Ovary (tissue), 9 donors: ENCODE measurements around the gene DISC1. TPM values are rescaled to one million over a fixed set of nuclear protein-coding genes. Genes with fewer than 3 reads are reported as not detected.

Experiments used
- DNase-seq, 5 donors: peaks; one replicate each; pipeline ENCODE4 v3.0.0-alpha.2; 2019 to 2020
- H3K27ac ChIP-seq, 2 donors: fragments of 200-600 bp; one replicate each; pipeline versions ENCODE4 v1.5.1 to v1.8.0; 2019 to 2022
- H3K27me3 ChIP-seq: fragments of 200-600 bp; one replicate; pipeline ENCODE4 v1.8.0; 2022
- H3K36me3 ChIP-seq: fragments of 200-600 bp; sonication (generic); one replicate; pipeline ENCODE4 v1.5.1; 2019
- H3K4me1 ChIP-seq: one replicate; pipeline ENCODE4 v1.8.1; 2013; ENCODE audit warnings: mild to moderate bottlenecking, moderate library complexity; ENCODE audit not compliant: insufficient read depth
- H3K4me3 ChIP-seq: fragments of 200-600 bp; sonication (generic); one replicate; pipeline ENCODE4 v1.5.1; 2017
- H3K9me3 ChIP-seq, 2 donors: fragments of 200-600 bp in 1 of 2; sonication (generic) in 1 of 2; one replicate each; pipeline versions ENCODE4 v1.5.1 to v1.8.1; 2013 to 2019; ENCODE audit warnings: mild to moderate bottlenecking in 1 of 2, moderate library complexity in 1 of 2
- CTCF ChIP-seq, 3 donors: fragments of 450-650 bp in 2 of 3; fragments of 200-600 bp in 1 of 3; IDR thresholded peaks; one replicate each; pipeline versions ENCODE4 v1.5.1 to v1.8.0; 2016 to 2022; ENCODE audit warnings: antibody characterized with exemption in 3 of 3, mild to moderate bottlenecking in 1 of 3
- EP300 ChIP-seq: sonication (generic); formaldehyde crosslinking; IDR thresholded peaks from one replicate; pipeline ENCODE4 v1.6.1; 2017; ENCODE audit warnings: antibody characterized with exemption
- POLR2A ChIP-seq: fragments of 450-650 bp; IDR thresholded peaks from one replicate; pipeline ENCODE4 v1.6.1; 2017; ENCODE audit warnings: antibody characterized with exemption, mild to moderate bottlenecking, moderate library complexity
- WGBS, 3 donors: extraction: QIAGEN DNeasy Blood & Tissue Kit in 1 of 3; methylation state at CpG; one replicate each; pipeline versions ENCODE4 v1.1.5 to v1.1.7; 2013 to 2017; 5-methylcytosine and 5-hydroxymethylcytosine counted together
- intact Hi-C, 4 donors: fragments of 100-400 bp; cut with DNase I; formaldehyde crosslinking; loops; one replicate each; pipeline versions ENCODE4 v1.11.0 to v1.15.1; 2022 to 2023
- polyA plus RNA-seq, 2 donors: library from polyadenylated mRNA; stranded (reverse); fragments of 200-250 nt in 1 of 2; fragments of 350-450 nt in 1 of 2; fragmentation: Illumina TruSeq in 1 of 2; extraction: RNeasy Lipid Tissue Mini Kit (QIAGEN cat#74804) in 1 of 2; gene quantifications; one replicate each; pipeline ENCODE4 v1.2.3, GENCODE V29; 2013 to 2014
- total RNA-seq, 7 donors: library from RNA; depleted of rRNA in 2 of 7; stranded (reverse); fragments of >200 nt in 2 of 7; fragmentation: NEBNext Ultra II Directional in 3 of 7; extraction: Animal tissue kit (Norgen Biotek cat#: 25700) in 3 of 7; gene quantifications; one replicate each; pipeline versions ENCODE4 v1.1.0 to v1.2.4, GENCODE V29; 2016 to 2023
- donor health status: DM: no; HTN: no; CAD: no; lungs with moderate emphysema.
- donor health status: DM: no; HTN: no; CAD: no.
- donor health status: Bipolar disorder and iron deficiency.
- donor health status: DM: yes; HTN: yes; CAD: no.
- donor health status: DM: no; HTN: no; CAD: no.
- donor health status: DM: yes; HTN: yes; CAD: no.

The DISC1 gene
- total and polyA plus RNA-seq, 9 donors = 3.0 to 24.3 (median 13.0) TPM

- intact Hi-C loops = no loop called here
- 80 to 84% (median 82%) methylated on average over 8 of the region's 8 CpGs for WGBS, 3 donors
- Histone ChIP-seq H3K4me1 (no peaks in the 10 kb centered on the region), H3K4me3 (no peak overlapping the region), H3K36me3 (no peaks in the 10 kb centered on the region), H3K27ac (no peak overlapping the region), H3K9me3 (no peaks in the 10 kb centered on the region), H3K27me3 (no peaks in the 10 kb centered on the region)
- no peak for DNase-seq
- TF ChIP-seq CTCF (IDR thresholded peaks at IDR 0.05) = no peak
- TF ChIP-seq EP300 = no peak
- TF ChIP-seq POLR2A = no peak
Measured at GRCh38 chr1:231803353-231803752, 176.8 kb downstream of the DISC1 start.

GRCh38 chr1:231806623-231807495 lies 180.3 kb downstream of the DISC1 start:
- Histone ChIP-seq H3K4me1 (no peaks in the 10 kb centered on the region), H3K9me3 (no peaks in the 10 kb centered on the region), H3K27ac (no peak overlapping the region), H3K27me3 (no peaks in the 10 kb centered on the region), H3K36me3 (no peaks in the 10 kb centered on the region), H3K4me3 (no peak overlapping the region)
- WGBS, 3 donors = 88 to 89% (median 89%) methylated on average over 21 of the region's 21 CpGs
- TF ChIP-seq POLR2A = no peak
- TF ChIP-seq EP300 = no peak
- TF ChIP-seq CTCF (IDR thresholded peaks at IDR 0.05) = no peak
- peak in 1 of 5 donors; percentile 31 for DNase-seq
- intact Hi-C loops = no loop called here

GRCh38 chr1:231807541-231807940 lies 181.0 kb downstream of the DISC1 start:
- Histone ChIP-seq H3K27ac (no peak overlapping the region), H3K36me3 (no peaks in the 10 kb centered on the region), H3K27me3 (no peaks in the 10 kb centered on the region), H3K4me1 (no peaks in the 10 kb centered on the region), H3K4me3 (no peak overlapping the region), H3K9me3 (no peaks in the 10 kb centered on the region)
- intact Hi-C loops = no loop called here
- no peak for DNase-seq
- 69 to 81% (median 72%) methylated on average over 2 of the region's 2 CpGs for WGBS, 3 donors
- TF ChIP-seq POLR2A (no peak), CTCF (IDR thresholded peaks at IDR 0.05) (no peak), EP300 (no peak)

GRCh38 chr1:231808116-231808515 lies 181.5 kb downstream of the DISC1 start:
- WGBS, 3 donors = 79 to 91% (median 90%) methylated on average over 3 of the region's 3 CpGs
- H3K27ac ChIP-seq = no peak overlapping the region

More at GRCh38 chr1:231808116-231808515, 181.5 kb downstream of the DISC1 start:
- TF ChIP-seq CTCF (IDR thresholded peaks at IDR 0.05) (no peak), EP300 (no peak), POLR2A (no peak)
- intact Hi-C loops = no loop called here
- Histone ChIP-seq H3K9me3 (no peaks in the 10 kb centered on the region), H3K36me3 (no peaks in the 10 kb centered on the region), H3K4me3 (no peak overlapping the region), H3K27me3 (no peaks in the 10 kb centered on the region), H3K4me1 (no peaks in the 10 kb centered on the region)
- DNase-seq = no peak
